ENCODE measurements around the gene IER5. TPM values are rescaled to one million over a fixed set of nuclear protein-coding genes. Genes with fewer than 3 reads are reported as not detected.

IER5 gene
- polyA plus RNA-seq, 2 of the 4 experiments (the other 2 are of a cell fraction), result 26.8 to 40.2 TPM

DNA sequence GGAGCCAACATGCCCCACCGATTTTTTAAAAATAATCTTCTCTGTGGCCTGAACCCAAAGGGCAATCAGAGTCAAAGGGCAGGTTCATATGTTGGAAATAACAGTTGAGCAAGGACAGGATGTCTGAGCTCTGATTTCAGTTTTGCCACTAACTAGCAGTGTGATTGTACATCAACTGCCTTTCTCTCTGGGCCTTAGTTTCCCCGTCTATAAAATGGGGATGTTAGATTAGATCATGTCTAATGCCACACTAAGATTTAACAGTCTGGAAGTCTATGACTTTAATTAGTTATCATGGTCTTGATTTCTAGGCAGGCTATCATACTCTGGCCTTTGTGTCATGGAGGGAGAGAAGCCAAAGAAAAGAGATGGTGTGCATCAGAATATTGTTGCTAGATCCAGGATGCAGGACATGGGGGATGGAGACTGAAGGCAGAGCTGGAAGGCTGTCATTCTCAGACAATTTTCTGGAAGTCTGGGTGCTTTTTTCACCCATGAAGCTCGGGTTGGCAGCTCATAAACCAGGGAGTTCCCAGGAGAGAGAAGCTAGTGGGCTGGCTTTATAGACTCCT, 28.4 kb downstream of the IER5 start:
- no peak for FAIRE-seq
- Histone ChIP-seq H3K9me3 (0 out of 3 replicates have a peak, but pooled peaks cover 3% of the 10 kb centered on the region), H3K4me1 (peaks cover 88% of the 10 kb centered on the region), H3K27ac (peak overlapping the region; percentile 64 to 98), H3K4me2 (peak overlapping the region; percentile 40; the same call in 2 of the 3 replicates), H3K4me3 (no peak overlapping the region)
- POLR2A ChIA-PET, result interaction anchor here (0.6 to 1.6 kb wide), 6 partner anchors 9 to 41 kb away, joined by 3 to 10 read pairs (median 6); no protein-coding TSS in a partner anchor
- TF ChIP-seq KDM1A (IDR thresholded peaks at IDR 0.05; ENCODE audit: low read depth), result 0 out of 2 replicates have a peak, but pooled peaks have one; percentile 60
- no peak for TF ChIP-seq SMC3 (IDR thresholded peaks at IDR 0.05)
- TF ChIP-seq FOSL2 (IDR thresholded peaks at IDR 0.05), result no peak
- no peak for TF ChIP-seq FOSL2 (CRISPR knock-in tag; IDR thresholded peaks at IDR 0.05)
- TF ChIP-seq BHLHE40 (IDR thresholded peaks at IDR 0.05; ENCODE audit: low read depth, low read length), result no peak
- no peak for TF ChIP-seq PBX3 (IDR thresholded peaks at IDR 0.05)
- TF ChIP-seq HMGXB4 (CRISPR knock-in tag; IDR thresholded peaks at IDR 0.05; ENCODE audit: borderline replicate concordance), result no peak
- TF ChIP-seq HOXA7 (CRISPR knock-in tag; IDR thresholded peaks at IDR 0.05), result no peak
- no peak for TF ChIP-seq ZC3H11A (IDR thresholded peaks at IDR 0.05)
- TF ChIP-seq HOXB13 (CRISPR knock-in tag; IDR thresholded peaks at IDR 0.05; ENCODE audit: low read depth), result no peak
- no peak for TF ChIP-seq NFE2L2 (conservative IDR thresholded peaks at IDR 0.05; ENCODE audit: low read length)
- no peak for TF ChIP-seq CBX2 (IDR thresholded peaks at IDR 0.05; ENCODE audit: borderline replicate concordance, low read depth)
- TF ChIP-seq HES2 (IDR thresholded peaks at IDR 0.05), result no peak
- no peak for TF ChIP-seq ZNF302 (CRISPR knock-in tag; IDR thresholded peaks at IDR 0.05)
- no peak for TF ChIP-seq EHMT2 (IDR thresholded peaks at IDR 0.05; ENCODE audit: low read depth)
- no peak for TF ChIP-seq EP300 (IDR thresholded peaks at IDR 0.05)
- TF ChIP-seq, protein P1, sequence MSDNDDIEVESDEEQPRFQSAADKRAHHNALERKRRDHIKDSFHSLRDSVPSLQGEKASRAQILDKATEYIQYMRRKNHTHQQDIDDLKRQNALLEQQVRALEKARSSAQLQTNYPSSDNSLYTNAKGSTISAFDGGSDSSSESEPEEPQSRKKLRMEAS (IDR thresholded peaks at IDR 0.05), result 0 out of 2 replicates have a peak, but pooled peaks have one; percentile 4
- ATAC-seq, result no peak
- 52% methylated on average over 3 of the region's 3 CpGs for WGBS (ENCODE audit: missing lambda C conversion rate)
- no peak for DNase-seq (ENCODE audit: low read depth in 1 of 2, low spot score in 1 of 2)
- CTCF ChIA-PET, result interaction anchor here (0.6 to 48.3 kb wide), 5 partner anchors 10 to 254 kb away, joined by 4 to 774 read pairs (median 11); no protein-coding TSS in a partner anchor

GRCh38 chr1:181117648-181118449, 29.3 kb downstream of the IER5 start:
- DNase-seq (ENCODE audit: low read depth in 1 of 2, low spot score in 1 of 2), result peak in 1 of 2 experiments; percentile 73
- peak overlapping the region; percentile 40 for H3K4me2 ChIP-seq
- no peak overlapping the region for H3K4me3 ChIP-seq
- 47% methylated on average over 9 of the region's 9 CpGs for WGBS (ENCODE audit: missing lambda C conversion rate)
- FAIRE-seq, result no peak
- POLR2A ChIA-PET, result interaction anchor here (0.6 to 1.6 kb wide), 6 partner anchors 10 to 42 kb away, joined by 3 to 10 read pairs (median 6); no protein-coding TSS in a partner anchor
- ATAC-seq, result peak; percentile 51 to 57
- peaks cover 90% of the 10 kb centered on the region for H3K4me1 ChIP-seq
- CTCF ChIA-PET, result interaction anchor here (0.6 to 48.3 kb wide), 6 partner anchors 9 to 255 kb away, joined by 4 to 774 read pairs (median 8); no protein-coding TSS in a partner anchor
- H3K27ac ChIP-seq, result peak overlapping the region; percentile 64 to 98
- TF ChIP-seq ZFP36 (IDR thresholded peaks at IDR 0.05; ENCODE audit: borderline replicate concordance, partially characterized antibody), result no peak
- peak; percentile 33 for TF ChIP-seq MAFK (IDR thresholded peaks at IDR 0.05; ENCODE audit: partially characterized antibody)
- 0 out of 3 replicates have a peak, but pooled peaks cover 3% of the 10 kb centered on the region for H3K9me3 ChIP-seq
